Prostate gland (tissue), 2 donors: ENCODE data around the gene CHRND. TPM values are rescaled to one million over a fixed set of nuclear protein-coding genes. Genes with fewer than 3 reads are reported as not detected.

Experiments used
- DNase-seq: peaks from one replicate; pipeline ENCODE4 v3.0.0-alpha.2; 2019; ENCODE audit warnings: low spot score
- H3K27ac ChIP-seq, 2 donors: fragments of 200-600 bp; sonication (generic); 2 replicates each; pipeline ENCODE4 v1.5.1; 2017 to 2019
- H3K27me3 ChIP-seq: fragments of 200-600 bp; sonication (generic); replicated peaks from 2 replicates; pipeline ENCODE4 v1.5.1; 2019; ENCODE audit not compliant: insufficient read depth
- H3K36me3 ChIP-seq, 2 donors: fragments of 200-600 bp; sonication (generic); 1 replicate in 1 of 2; 2 replicates in 1 of 2; pipeline versions ENCODE4 v1.5.1 to v1.8.1; 2017 to 2019
- H3K4me1 ChIP-seq: fragments of 200-600 bp; sonication (generic); replicated peaks from 2 replicates; pipeline ENCODE4 v1.5.1; 2019
- H3K4me3 ChIP-seq, 2 donors: fragments of 200-600 bp; sonication (generic); 2 replicates each; pipeline ENCODE4 v1.5.1; 2017 to 2019
- H3K9me3 ChIP-seq: fragments of 200-600 bp; sonication (generic); 2 replicates; pipeline ENCODE4 v1.5.1; 2017
- CTCF ChIP-seq, 4 experiments: fragments of 200-600 bp in 2 of 4; fragments of 450-650 bp in 2 of 4; sonication (generic) in 2 of 4; IDR thresholded peaks; 1 replicate in 3 of 4; 2 replicates in 1 of 4; pipeline ENCODE4 v1.5.1; 2016 to 2019; ENCODE audit warnings: antibody characterized with exemption in 4 of 4, mild to moderate bottlenecking in 2 of 4, moderate library complexity in 2 of 4
- POLR2A ChIP-seq: fragments of 450-650 bp; IDR thresholded peaks from one replicate; pipeline ENCODE4 v1.6.1; 2016; ENCODE audit warnings: antibody characterized with exemption, mild to moderate bottlenecking
- POLR2AphosphoS5 ChIP-seq: sonication (generic); formaldehyde crosslinking; IDR thresholded peaks from one replicate; pipeline ENCODE4 v1.6.1; 2017; ENCODE audit warnings: antibody characterized with exemption
- WGBS: methylation state at CpG from one replicate; pipeline ENCODE4 v1.1.5; 2018; 5-methylcytosine and 5-hydroxymethylcytosine counted together
- intact Hi-C: fragments of 100-400 bp; cut with DNase I; formaldehyde crosslinking; loops from one replicate; pipeline ENCODE4 v1.14.2; 2022
- total RNA-seq, 2 donors: library from RNA; depleted of rRNA; stranded (reverse); fragments of >200 nt; gene quantifications; one replicate each; pipeline ENCODE4 v1.1.0, GENCODE V29; 2016

CHRND gene
- total RNA-seq, 2 donors from 2014 or later: 0.34 to 1.4 TPM

GRCh38 chr2:232577841-232578240, 51.9 kb downstream of the CHRND start:
- no peak for DNase-seq
- Histone ChIP-seq H3K4me3 (no peak overlapping the region), H3K9me3 (no peaks in the 10 kb centered on the region), H3K27me3 (no peaks in the 10 kb centered on the region), H3K36me3 (no peaks in the 10 kb centered on the region), H3K4me1 (no peaks in the 10 kb centered on the region), H3K27ac (no peak overlapping the region)
- WGBS: 78% methylated on average over 2 of the region's 2 CpGs
- TF ChIP-seq CTCF (IDR thresholded peaks at IDR 0.05) (no peak), POLR2A (no peak), POLR2AphosphoS5 (no peak)
- intact Hi-C loops: no loop called here

GRCh38 chr2:232578626-232579025, 52.7 kb downstream of the CHRND start:
- H3K9me3 ChIP-seq: no peaks in the 10 kb centered on the region
- DNase-seq: no peak
- H3K27me3 ChIP-seq: no peaks in the 10 kb centered on the region
- H3K36me3 ChIP-seq: no peaks in the 10 kb centered on the region
- no peak for TF ChIP-seq POLR2A
- no peak for TF ChIP-seq POLR2AphosphoS5
- no peak for TF ChIP-seq CTCF (IDR thresholded peaks at IDR 0.05)
- H3K27ac ChIP-seq: no peak overlapping the region
- no peaks in the 10 kb centered on the region for H3K4me1 ChIP-seq
- intact Hi-C loops: no loop called here
- 93% methylated on average over 2 of the region's 2 CpGs for WGBS
- H3K4me3 ChIP-seq: no peak overlapping the region

GRCh38 chr2:232580648-232580981, 54.7 kb downstream of the CHRND start:
- Histone ChIP-seq H3K4me3 (no peak overlapping the region), H3K9me3 (no peaks in the 10 kb centered on the region), H3K27me3 (no peaks in the 10 kb centered on the region), H3K36me3 (no peaks in the 10 kb centered on the region), H3K27ac (peak overlapping the region in 1 of 2 donors; percentile 53), H3K4me1 (no peaks in the 10 kb centered on the region)
- TF ChIP-seq POLR2AphosphoS5: no peak
- TF ChIP-seq POLR2A: no peak
- TF ChIP-seq CTCF (IDR thresholded peaks at IDR 0.05): no peak
- intact Hi-C loops: no loop called here
- WGBS: 85% methylated on average over 6 of the region's 6 CpGs
- DNase-seq: no peak

GRCh38 chr2:232581725-232582124, 55.8 kb downstream of the CHRND start:
- Histone ChIP-seq H3K4me1 (no peaks in the 10 kb centered on the region), H3K36me3 (no peaks in the 10 kb centered on the region), H3K27me3 (no peaks in the 10 kb centered on the region), H3K4me3 (no peak overlapping the region), H3K9me3 (no peaks in the 10 kb centered on the region), H3K27ac (no peak overlapping the region)
- intact Hi-C loops: no loop called here
- TF ChIP-seq POLR2A: no peak
- no peak for TF ChIP-seq CTCF (IDR thresholded peaks at IDR 0.05)
- no peak for TF ChIP-seq POLR2AphosphoS5
- no peak for DNase-seq

GRCh38 chr2:232584238-232584637, 58.3 kb downstream of the CHRND start:
- no peaks in the 10 kb centered on the region for H3K27me3 ChIP-seq
- H3K4me3 ChIP-seq: no peak overlapping the region
- no peak for DNase-seq
- TF ChIP-seq POLR2AphosphoS5 (no peak), POLR2A (no peak), CTCF (IDR thresholded peaks at IDR 0.05) (no peak)
- 90% methylated on average over 6 of the region's 6 CpGs for WGBS
- no peaks in the 10 kb centered on the region for H3K36me3 ChIP-seq
- H3K4me1 ChIP-seq: no peaks in the 10 kb centered on the region
- H3K27ac ChIP-seq: no peak overlapping the region
- H3K9me3 ChIP-seq: no peaks in the 10 kb centered on the region
- intact Hi-C loops: no loop called here

Other genes with a start within 250 kb of the CHRND start
- gene ALPP, start 147.4 kb upstream of the CHRND start, total RNA-seq: under 1 TPM in 1 of 2 donors, not detected in 1; 0.97 TPM
- under 1 TPM in 1 of 2 donors, not detected in 1; 0.34 TPM for gene ALPG, start 119.3 kb upstream of the CHRND start, total RNA-seq
- gene ALPI, start 70.0 kb upstream of the CHRND start, total RNA-seq: not detected
- gene ECEL1, start 38.3 kb upstream of the CHRND start, total RNA-seq: 10 to 100 TPM in 1 of 2 donors, under 1 TPM in 1; 0.82 to 15.3 TPM
- gene PRSS56, start 5.8 kb upstream of the CHRND start, total RNA-seq: not detected
- gene CHRNG, start 13.5 kb downstream of the CHRND start, total RNA-seq: not detected
- 1 to 10 TPM; 2.6 to 4.9 TPM for gene TIGD1, start 24.4 kb downstream of the CHRND start, total RNA-seq
- gene EIF4E2, start 24.5 kb downstream of the CHRND start, total RNA-seq: 10 to 100 TPM; 39.2 to 40.6 TPM
- 10 to 100 TPM; 25.9 to 33.1 TPM for gene EFHD1, start 107.4 kb downstream of the CHRND start, total RNA-seq
- gene GIGYF2, start 171.2 kb downstream of the CHRND start, total RNA-seq: 100 to 1,000 TPM in 1 of 2 donors, 10 to 100 TPM in 1; 61.3 to 106 TPM